SK-N-SH (cell line): Measurements from ENCODE around the gene CLK4.

Source experiments
- CHD2 ChIP-seq: fragments of 150-350 bp; IDR thresholded peaks from 2 replicates; pipeline ENCODE4 v1.6.1; 2018; ENCODE audit warnings: low read length; ENCODE audit not compliant: partially characterized antibody
- CTCF ChIP-seq: fragments of 200-600 bp; sonication (generic); IDR thresholded peaks from 2 replicates; pipeline ENCODE4 v1.6.1; 2017; ENCODE audit warnings: antibody characterized with exemption, mild to moderate bottlenecking, moderate library complexity
- EP300 ChIP-seq, 2 experiments: IDR thresholded peaks; 2 replicates each; pipeline versions ENCODE4 v1.4.0 to v1.6.1; 2012; ENCODE audit warnings: borderline replicate concordance in 1 of 2, low read depth in 1 of 2, low read length in 1 of 2
- EZH2phosphoT487 ChIP-seq: fragments of 200-600 bp; sonication (generic); IDR thresholded peaks from 2 replicates; pipeline ENCODE4 v1.6.1; 2017; ENCODE audit warnings: low read depth, mixed run types, mild to moderate bottlenecking, antibody characterized with exemption, moderate library complexity, borderline replicate concordance
- FOXM1 ChIP-seq: IDR thresholded peaks from 2 replicates; pipeline ENCODE4 v1.4.0; 2012; ENCODE audit warnings: low read depth, mild to moderate bottlenecking
- JUND ChIP-seq: IDR thresholded peaks from 2 replicates; pipeline ENCODE4 v1.4.0; 2012
- POLR2AphosphoS5 ChIP-seq: IDR thresholded peaks from 2 replicates; pipeline ENCODE4 v1.6.1; 2012; ENCODE audit warnings: low read depth, low read length
- REST ChIP-seq: IDR thresholded peaks from 2 replicates; pipeline ENCODE4 v1.6.1; 2012; ENCODE audit warnings: mild to moderate bottlenecking, low read depth, low read length, moderate library complexity
- RFX5 ChIP-seq: IDR thresholded peaks from 2 replicates; pipeline ENCODE4 v1.6.1; 2012; ENCODE audit warnings: mild to moderate bottlenecking, improper control_type of control experiment, low read length
- SIN3A ChIP-seq: IDR thresholded peaks from 2 replicates; pipeline ENCODE4 v1.6.1; 2012; ENCODE audit warnings: low read depth, mild to moderate bottlenecking, low read length, moderate library complexity, borderline replicate concordance
- USF1 ChIP-seq: IDR thresholded peaks from 2 replicates; pipeline ENCODE4 v1.4.0; 2012; ENCODE audit warnings: low read depth, borderline replicate concordance
- USF2 ChIP-seq: fragments of 150-350 bp; IDR thresholded peaks from 2 replicates; pipeline ENCODE4 v1.6.1; 2017; ENCODE audit warnings: antibody characterized with exemption, low read length, low read depth, borderline replicate concordance
- YY1 ChIP-seq: IDR thresholded peaks from 2 replicates; pipeline ENCODE4 v1.4.0; 2012; ENCODE audit warnings: low read depth, mild to moderate bottlenecking

- TF ChIP-seq CTCF (no peak), JUND (no peak), SIN3A (no peak), POLR2AphosphoS5 (no peak), CHD2 (no peak), REST (no peak), EP300 (IDR thresholded peaks at IDR 0.05; ENCODE audit: borderline replicate concordance in 1 of 2, low read depth in 1 of 2, low read length in 1 of 2) (no peak), YY1 (no peak), FOXM1 (no peak), USF2 (no peak), USF1 (no peak), EZH2phosphoT487 (no peak), RFX5 (no peak)
These were observed 53.6 kb downstream of the CLK4 start for GRCh38 chr5:178573216-178573615.
